Activated CD4-positive, alpha-beta T cell treated with anti-CD3 and anti-CD28 coated beads, Interleukin-2, Interleukin-4, amounts not matched to agents 100 ng/mL and 50 ng/mL, durations not matched to agents 16 hours and 8 hours (primary cell): ENCODE measurements around the gene RAB32.
A peak's percentile ranks its signal among the peaks of the same experiment; 100 is the strongest.

ENCODE experiments used
- DNase-seq: peaks from one replicate; pipeline ENCODE4 v3.0.0-alpha.2; 2020; ENCODE audit warnings: low spot score

Gene RAB32

DNA sequence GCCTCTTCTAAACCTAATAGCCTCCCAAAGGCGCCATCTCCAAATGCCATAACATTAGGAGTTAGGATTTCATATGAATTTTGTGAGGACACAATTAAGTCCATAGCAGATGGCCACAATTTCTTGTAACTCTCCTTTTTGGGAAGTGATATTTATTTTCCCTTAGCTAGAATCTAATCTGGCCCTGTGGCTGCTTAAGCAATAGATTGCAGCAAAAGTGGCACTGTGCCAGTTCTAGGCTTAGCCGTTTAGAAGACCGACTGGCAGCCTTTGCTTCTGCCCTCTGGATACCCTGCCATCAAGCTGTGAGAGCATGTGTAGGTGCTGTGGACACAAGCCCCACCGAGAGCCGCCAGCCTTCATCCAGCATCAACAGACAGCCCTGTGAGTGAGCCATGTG, 39.2 kb downstream of the RAB32 start:
- DNase-seq: no peak

DNA sequence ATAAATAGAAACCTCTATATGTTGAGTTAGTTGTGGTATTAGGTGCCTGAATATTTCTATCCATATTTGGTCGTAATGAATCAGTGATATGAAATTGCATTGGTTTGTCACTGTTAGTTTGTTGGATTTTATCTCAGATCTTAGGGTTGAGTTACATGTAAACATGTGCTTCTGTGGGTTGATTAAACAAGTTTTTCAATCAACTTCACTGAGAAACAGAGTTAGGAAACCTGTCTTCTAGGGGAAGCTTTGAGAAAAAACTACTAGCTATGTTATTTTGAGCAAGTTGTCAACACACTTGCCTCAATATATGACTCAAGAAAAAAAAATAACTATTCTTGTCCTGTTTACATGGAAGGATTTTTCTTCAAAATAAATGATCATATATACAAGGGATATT, 40.3 kb downstream of the RAB32 start:
- no peak for DNase-seq

DNA sequence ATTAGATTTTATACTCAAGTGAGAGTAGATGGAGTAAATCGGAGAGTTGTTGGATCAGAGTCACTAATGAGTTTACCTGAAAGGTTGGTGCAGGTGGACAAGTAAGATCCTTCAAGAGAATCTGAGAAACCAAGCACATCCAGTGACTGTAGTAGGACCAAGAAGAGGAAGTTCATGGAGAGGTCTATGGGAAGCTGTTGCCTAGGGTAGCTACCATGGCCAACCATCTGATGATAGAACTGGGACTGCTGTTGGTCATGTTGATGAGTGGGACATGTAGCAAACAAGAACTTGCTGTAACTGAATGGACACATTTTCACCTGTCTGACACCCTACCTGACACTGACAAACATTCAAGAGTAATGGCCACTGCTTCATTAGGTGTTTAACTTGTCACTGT, 43.8 kb downstream of the RAB32 start:
- DNase-seq: no peak

DNA sequence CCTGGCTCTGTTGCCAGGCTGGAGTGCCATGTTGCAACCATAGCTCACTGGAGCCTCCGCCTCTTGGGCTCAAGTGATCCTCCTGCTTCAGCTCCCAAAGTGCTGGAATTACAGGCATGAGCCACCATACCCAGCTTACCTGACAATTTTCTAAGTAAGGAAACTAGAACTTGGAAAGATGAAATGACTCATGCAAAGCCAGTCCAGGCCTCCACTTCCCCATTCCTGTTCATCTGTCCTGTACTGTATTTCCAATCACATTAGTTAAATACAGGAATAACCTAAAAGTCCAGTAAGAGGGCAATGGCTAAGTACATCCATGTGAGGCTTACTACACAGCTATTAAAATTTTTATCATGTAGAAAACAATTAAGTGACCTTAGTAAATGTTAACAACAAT, 46.9 kb downstream of the RAB32 start:
- no peak for DNase-seq

DNA sequence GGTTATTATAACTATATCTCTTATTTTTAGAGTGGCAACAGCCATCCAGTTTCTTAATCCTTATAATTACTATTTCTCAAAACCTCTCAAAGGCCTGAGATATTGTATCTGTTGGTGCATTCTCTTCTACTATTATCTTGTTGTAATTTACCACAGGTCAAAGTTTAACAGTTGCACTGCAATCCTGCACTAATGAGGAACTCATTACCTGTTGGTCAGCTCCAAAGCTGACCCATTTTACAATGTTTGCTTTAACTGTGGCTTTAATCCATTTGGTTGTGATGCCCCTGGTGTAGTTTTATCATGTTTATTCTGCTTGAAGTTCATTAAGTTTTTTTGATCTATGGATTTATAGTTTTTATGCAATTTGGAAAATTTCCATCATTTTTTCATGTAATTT, 48.8 kb downstream of the RAB32 start:
- DNase-seq: no peak

DNA sequence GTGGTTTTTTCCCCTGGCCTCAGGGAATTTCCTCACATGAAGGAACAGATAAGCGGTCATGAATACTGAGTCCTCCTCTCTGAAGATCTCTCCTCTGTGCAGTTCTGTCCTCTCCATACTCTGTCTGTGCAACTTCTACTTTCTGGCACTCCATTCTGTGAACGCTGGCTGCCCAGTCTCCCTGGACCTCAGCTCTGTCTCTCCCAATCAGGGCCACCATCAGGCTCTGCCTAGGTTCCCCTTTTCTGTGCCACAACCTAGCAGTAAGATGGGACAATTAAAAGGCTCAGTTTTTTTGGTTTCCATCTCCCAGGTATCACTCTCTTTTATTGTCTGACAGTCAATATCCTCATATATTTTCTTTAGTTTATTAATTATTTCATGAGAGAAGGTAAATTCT, 50.4 kb downstream of the RAB32 start:
- no peak for DNase-seq

DNA sequence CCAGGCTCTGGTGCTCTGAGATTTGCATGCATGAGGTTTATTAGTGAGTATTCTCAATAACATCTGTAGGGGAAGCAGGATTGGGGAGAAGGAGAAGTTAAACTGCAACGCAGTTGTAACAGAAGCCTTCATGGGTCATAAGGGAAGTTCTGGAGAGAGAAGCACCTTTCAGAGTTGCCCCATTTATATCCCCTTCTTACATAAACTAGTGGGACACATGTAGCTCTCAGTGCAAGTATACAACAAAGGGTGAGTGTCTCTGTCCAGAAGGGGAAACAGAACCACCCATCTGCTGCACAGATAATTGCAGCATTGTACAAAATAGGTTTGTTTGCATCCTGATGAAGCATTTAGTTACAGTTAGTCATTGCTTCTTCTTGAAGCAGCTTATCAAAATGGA, 50.9 kb downstream of the RAB32 start:
- DNase-seq: no peak

DNA sequence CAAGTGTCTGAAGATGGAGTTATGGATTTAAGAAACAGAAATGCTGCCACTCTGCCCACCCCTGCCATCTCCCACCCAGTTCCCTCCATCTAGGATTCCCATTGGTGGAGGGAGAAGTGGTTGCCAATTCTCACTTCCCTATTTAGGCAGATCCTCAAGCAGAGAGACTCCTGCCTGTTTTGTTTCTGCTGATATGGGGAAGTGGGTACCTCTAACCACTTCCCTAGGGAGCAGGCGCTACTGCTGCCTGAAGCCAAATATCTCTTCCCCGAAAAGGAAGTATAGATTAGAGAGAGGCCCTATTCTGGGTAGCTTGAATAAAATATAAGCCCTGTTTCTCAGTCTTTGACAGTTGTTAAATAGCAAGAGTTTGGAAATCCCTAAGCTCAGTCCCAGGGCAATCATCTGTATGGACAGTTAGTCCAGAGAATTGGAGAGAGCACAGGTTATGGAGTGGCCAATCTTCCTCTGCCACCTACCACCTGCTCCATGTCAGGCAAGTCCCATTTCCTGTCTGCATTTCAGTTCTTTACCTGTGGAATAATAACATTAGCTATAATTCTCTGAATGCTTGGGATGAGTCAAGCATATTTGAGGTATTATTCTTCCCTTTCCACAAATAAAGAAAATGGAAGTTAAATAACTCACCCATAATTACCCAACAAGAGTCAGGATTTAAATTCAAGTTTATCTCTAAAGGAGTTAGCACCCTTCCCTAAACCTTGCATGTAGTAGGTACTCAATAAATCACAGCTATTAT, 52.5 kb downstream of the RAB32 start:
- DNase-seq: no peak

DNA sequence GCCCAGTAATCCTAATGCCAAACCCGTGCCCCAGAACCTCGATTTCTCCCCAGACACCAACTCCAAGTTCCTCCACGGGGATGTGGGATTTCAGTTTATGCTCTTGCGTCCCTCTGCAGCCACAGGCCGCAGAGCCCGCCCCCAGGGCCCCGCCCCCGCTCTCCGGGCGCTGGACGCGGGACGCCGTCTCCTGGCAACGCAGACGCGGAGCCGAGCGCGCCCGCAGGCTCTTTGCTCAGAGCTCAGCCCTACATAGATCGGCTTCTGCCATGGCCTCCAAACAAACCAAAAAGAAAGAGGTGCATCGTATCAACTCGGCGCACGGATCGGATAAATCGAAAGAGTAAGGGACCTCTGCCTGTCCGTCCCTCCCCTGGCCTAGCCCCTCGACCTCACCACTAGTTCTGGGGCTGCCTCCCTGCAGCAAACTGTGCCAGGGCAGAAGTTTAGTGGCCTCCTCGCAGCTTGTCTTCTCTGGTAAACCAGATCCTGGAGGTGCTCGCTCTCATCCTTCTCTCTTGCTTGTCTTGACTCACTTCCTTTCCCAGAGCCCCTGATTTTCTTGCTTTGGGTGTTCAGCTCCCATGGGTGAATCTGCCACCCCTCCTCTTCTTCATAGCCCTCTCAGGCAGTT, 55.3 kb downstream of the RAB32 start, which contains the start of gene ADGB:
ADGB (plus strand) TSS at position 201 of the 634 bp plus-strand sequence; CDS start at position 270, 69 bp downstream.
- peak; percentile 4 for DNase-seq

DNA sequence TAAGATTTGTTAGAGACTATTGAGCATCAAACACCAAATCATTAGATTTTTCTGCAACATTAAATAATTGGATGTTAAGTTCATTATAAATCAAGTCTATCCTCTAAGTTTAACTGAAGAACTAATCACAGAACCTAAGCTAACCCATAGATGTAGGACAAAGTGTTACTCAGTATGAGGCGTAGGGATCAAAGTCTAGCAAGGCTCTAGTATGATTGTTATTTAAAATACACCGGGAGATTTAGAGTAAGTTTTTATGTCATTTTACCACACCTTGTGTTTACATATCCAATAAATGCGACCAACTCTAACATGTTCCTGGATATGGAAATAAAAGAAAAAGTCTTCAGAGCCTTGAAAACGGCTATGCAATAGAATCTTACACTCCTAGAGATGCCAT, 57.7 kb downstream of the RAB32 start:
- no peak for DNase-seq

DNA sequence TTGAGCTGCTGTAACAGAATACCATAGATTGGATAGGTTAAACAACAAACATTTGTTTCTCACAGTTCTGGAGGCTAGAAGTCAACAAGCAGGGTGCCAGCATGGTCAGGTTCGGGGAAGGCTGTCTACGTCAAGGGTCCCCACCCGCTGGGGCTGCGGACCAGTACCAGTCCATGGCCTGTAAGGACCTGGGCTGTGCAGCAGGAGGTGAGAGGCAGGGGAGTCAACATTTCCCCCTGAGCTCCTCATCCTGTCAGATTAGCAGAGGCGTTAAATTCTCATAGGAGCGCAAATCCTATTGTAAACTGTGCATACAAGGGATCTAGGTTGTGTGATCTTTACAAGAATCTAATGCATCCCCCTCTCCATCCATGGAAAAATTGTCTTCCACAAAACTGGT, 58.9 kb downstream of the RAB32 start:
- DNase-seq: no peak
